GM18499 (cell line): ENCODE measurements around the gene COP1.

ENCODE experiments used
- ATAC-seq: cut with Tn5 transposase; IDR thresholded peaks from one replicate; pipeline ENCODE4 v1.9.1; 2021; ENCODE audit warnings: moderate number of reproducible peaks; ENCODE audit not compliant: insufficient read depth, unreplicated experiment

Gene COP1

GRCh38 chr1:176201568-176201967 lies 5.5 kb downstream of the COP1 start:
- ATAC-seq: no peak

GRCh38 chr1:176199707-176200106 lies 7.4 kb downstream of the COP1 start:
- ATAC-seq: no peak

- ATAC-seq: no peak
Measured at GRCh38 chr1:176198413-176198812, 8.7 kb downstream of the COP1 start.

- ATAC-seq: no peak
Measured at GRCh38 chr1:176196728-176197127, 10.4 kb downstream of the COP1 start.

- ATAC-seq: no peak
Measured at GRCh38 chr1:176195547-176195946, 11.5 kb downstream of the COP1 start.

GRCh38 chr1:176193663-176194062 lies 13.4 kb downstream of the COP1 start:
- ATAC-seq: no peak

- peak; percentile 89 for ATAC-seq
Measured at GRCh38 chr1:176193023-176193422, 14.1 kb downstream of the COP1 start.

- ATAC-seq: no peak
Measured at GRCh38 chr1:176188604-176189003, 18.5 kb downstream of the COP1 start.

GRCh38 chr1:176187001-176187400 lies 20.1 kb downstream of the COP1 start:
- ATAC-seq: no peak

- ATAC-seq: no peak
Measured at GRCh38 chr1:176183618-176184017, 23.5 kb downstream of the COP1 start.

- no peak for ATAC-seq
Measured at GRCh38 chr1:176178316-176178715, 28.8 kb downstream of the COP1 start.

- peak; percentile 83 for ATAC-seq
Measured at GRCh38 chr1:176177764-176178163, 29.3 kb downstream of the COP1 start.

GRCh38 chr1:176174108-176174507 lies 33.0 kb downstream of the COP1 start:
- ATAC-seq: no peak

- no peak for ATAC-seq
Measured at GRCh38 chr1:176172215-176172614, 34.9 kb downstream of the COP1 start.

- no peak for ATAC-seq
Measured at GRCh38 chr1:176167210-176167609, 39.9 kb downstream of the COP1 start.

GRCh38 chr1:176165573-176165972 lies 41.5 kb downstream of the COP1 start:
- no peak for ATAC-seq

- ATAC-seq: no peak
Measured at GRCh38 chr1:176164014-176164678, 42.9 kb downstream of the COP1 start.

- no peak for ATAC-seq
Measured at GRCh38 chr1:176159993-176160392, 47.1 kb downstream of the COP1 start.

GRCh38 chr1:176157995-176158394 lies 49.1 kb downstream of the COP1 start:
- ATAC-seq: no peak

GRCh38 chr1:176149939-176150807 lies 56.9 kb downstream of the COP1 start:
- ATAC-seq: no peak

GRCh38 chr1:176144526-176144925 lies 62.6 kb downstream of the COP1 start:
- no peak for ATAC-seq

- no peak for ATAC-seq
Measured at GRCh38 chr1:176142973-176143372, 64.1 kb downstream of the COP1 start.
